GM18526 (cell line): Measurements from ENCODE around the gene GPC3.

ENCODE experiments used
- POLR2A ChIP-seq: IDR thresholded peaks from 3 replicates; pipeline ENCODE4 v1.6.1; 2011; ENCODE audit not compliant: insufficient read length; ENCODE audit errors: extremely low read depth

GPC3 gene

DNA sequence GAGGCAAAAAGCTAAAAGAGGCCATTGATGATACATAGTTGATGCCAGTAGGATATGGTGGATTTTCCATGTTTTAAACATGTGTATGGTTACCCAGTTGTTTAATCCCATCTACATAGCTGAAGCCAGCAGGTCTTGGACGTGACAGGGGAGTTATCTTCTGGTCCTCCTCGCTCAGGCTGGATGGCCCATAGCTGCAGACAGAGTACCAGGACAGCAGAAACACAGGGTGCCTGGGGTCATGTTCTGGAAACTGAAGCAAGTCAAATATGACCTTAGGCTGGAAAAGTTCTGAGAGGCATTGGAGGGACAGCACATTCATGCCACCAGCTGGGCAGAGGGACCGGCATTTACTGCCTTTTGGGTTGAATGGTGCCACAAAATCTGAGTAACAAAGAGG lies 452.1 kb downstream of the GPC3 start:
- TF ChIP-seq POLR2A = no peak

GRCh38 chrX:133530960-133531359 lies 454.4 kb downstream of the GPC3 start:
- no peak for TF ChIP-seq POLR2A

DNA sequence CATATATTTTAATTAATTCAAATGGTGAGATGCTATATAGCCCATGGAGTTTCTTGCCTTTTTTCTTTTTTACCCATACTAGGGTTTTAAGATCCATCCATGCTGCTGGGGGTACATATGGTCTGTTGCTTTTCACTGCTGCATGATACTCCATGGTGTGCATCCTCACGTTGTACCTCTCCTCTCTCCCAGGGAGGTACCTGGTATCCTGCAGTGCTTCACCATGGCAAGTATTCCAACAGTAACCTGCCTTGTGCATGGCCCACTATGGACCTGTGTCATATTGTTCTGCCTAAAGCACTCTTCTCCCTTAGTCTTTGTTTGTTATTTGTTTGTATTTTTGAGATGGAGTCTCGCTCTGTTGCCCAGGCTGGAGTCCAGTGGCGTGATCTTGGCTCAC lies 455.8 kb downstream of the GPC3 start:
- TF ChIP-seq POLR2A = no peak

DNA sequence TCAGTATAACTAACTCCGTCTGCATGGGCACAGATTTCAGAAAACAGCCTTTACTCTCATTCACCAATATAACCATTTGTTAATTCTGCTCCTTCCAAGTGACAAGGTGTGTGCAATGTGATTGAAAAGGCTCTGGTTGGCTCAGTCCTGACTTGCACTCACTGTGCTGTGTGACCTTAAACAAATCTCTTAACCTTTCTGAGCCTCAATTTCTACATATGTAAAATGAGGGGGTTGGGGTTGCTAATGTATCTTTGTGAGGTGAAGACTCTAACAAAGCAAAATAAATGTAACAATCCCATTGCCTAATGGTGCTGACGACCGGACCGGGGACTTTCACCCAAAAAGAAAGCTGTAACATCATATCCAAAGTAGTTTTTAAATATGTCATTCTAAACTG lies 457.6 kb downstream of the GPC3 start:
- no peak for TF ChIP-seq POLR2A

- no peak for TF ChIP-seq POLR2A
These were observed 458.0 kb downstream of the GPC3 start for GRCh38 chrX:133527415-133527814.

- no peak for TF ChIP-seq POLR2A
These were observed 461.9 kb downstream of the GPC3 start for GRCh38 chrX:133523526-133523925.

GRCh38 chrX:133523081-133523487 lies 462.3 kb downstream of the GPC3 start:
- TF ChIP-seq POLR2A = no peak

DNA sequence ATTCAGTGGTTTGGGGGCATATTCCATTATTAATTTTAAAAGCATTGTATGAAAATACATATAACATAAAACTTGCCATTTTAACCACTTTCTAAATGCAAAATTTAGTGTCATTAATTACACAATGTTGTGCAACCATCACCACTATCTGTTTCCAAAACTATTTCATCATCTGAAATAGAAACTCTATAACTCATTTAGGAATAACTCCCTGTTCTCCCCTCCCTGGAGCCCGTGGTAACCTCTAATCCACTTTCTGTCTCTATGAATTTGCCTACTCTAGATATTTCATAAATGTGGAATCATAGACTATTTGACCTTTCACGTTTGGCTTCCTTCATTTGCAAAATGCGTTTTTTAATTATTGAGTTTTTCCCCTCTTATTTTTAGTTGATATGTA lies 468.7 kb downstream of the GPC3 start:
- TF ChIP-seq POLR2A = no peak

GRCh38 chrX:133514486-133514885 lies 470.9 kb downstream of the GPC3 start:
- TF ChIP-seq POLR2A = no peak

- TF ChIP-seq POLR2A = no peak
These were observed 472.3 kb downstream of the GPC3 start for GRCh38 chrX:133513123-133513522.

- no peak for TF ChIP-seq POLR2A
These were observed 474.4 kb downstream of the GPC3 start for GRCh38 chrX:133511041-133511440.

DNA sequence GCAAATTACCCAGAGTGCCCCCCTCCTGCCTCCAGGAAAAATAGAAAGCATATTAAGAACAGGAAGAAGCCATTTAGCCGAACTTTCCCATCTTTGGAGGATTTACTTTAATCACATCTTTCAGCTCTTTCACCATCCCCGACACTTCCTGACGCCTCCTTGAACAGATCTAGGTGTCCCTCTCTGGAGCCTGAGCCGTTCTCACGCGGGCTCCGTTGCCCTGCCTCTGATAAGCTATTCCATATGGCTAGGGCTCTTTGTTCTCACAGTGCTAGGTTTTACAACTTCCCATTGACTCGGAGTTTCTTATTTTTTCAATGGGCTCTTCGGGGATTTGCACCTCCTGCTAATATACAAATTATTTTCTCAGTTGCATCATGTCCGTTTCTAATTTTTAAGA lies 488.0 kb downstream of the GPC3 start:
- no peak for TF ChIP-seq POLR2A

GRCh38 chrX:133495464-133496391 lies 489.7 kb downstream of the GPC3 start:
- TF ChIP-seq POLR2A = no peak

DNA sequence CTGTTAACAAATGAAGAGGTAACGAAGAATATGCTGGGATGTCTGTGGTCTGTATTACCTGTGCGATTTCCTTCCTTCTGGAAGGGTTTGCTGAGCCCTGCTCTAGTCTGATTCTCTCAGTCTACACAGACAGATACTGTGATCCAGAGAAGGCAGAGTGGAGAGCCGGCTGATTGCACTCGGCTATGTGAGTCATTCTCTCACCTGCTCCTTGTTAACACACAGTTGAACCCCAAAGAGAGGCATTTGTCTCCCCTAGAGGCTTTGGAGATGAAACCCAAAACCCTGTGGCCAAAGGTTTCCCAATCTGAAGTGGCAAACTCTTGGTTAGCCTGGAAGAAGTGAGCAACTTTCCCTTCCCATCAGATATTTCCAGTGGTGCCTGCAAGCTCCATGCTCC lies 492.0 kb downstream of the GPC3 start:
- no peak for TF ChIP-seq POLR2A

- no peak for TF ChIP-seq POLR2A
These were observed 494.4 kb downstream of the GPC3 start for GRCh38 chrX:133490955-133491354.
